K562 (cell line): ENCODE results near the gene SNX18. TPM values are rescaled to one million over a fixed set of nuclear protein-coding genes. Genes with fewer than 3 reads are reported as not detected.
A peak's percentile ranks its signal among the peaks of the same experiment; 100 is the strongest.

Experiments used
- ATAC-seq: fragments of 200-7000 bp; cut with Tn5 transposase; 3 replicates; pipeline ENCODE4 v1.9.1; 2020; ENCODE audit warnings: moderate library complexity
- BruUV-seq: library from RNA; stranded (reverse); fragments of 400-500 nt; replicated peaks from 2 replicates; lab custom pipeline; 2021; lab: Mats Ljungman, UMichigan
- CTCF ChIA-PET: fragments of 300-600 bp; formaldehyde crosslinking; extraction: SDS; loops from one replicate; lab custom pipeline; 2021; ENCODE audit warnings: low intra/inter-chr PET ratio; lab: Yijun Ruan, JAX
- POLR2A ChIA-PET: fragments of 300-600, 350-650 bp; sonication (Branson Sonifier 250); formaldehyde crosslinking; extraction: SDS; loops from one replicate; lab custom pipeline; 2021; ENCODE audit warnings: antibody characterized with exemption, inconsistent platforms; lab: Yijun Ruan, JAX
- DNase-seq, 4 experiments: peaks; one replicate each; pipeline versions ENCODE4 v3.0.0 to v3.0.0-alpha.2; 2011 to 2018; ENCODE audit warnings: low spot score in 3 of 4, mixed read lengths in 3 of 4; ENCODE audit errors: extremely low read depth in 1 of 4
- FAIRE-seq: peaks from 2 replicates; lab custom pipeline; 2011; peaks lifted over from hg19 to GRCh38; lab: Jason Lieb, UNC
- H2AFZ ChIP-seq: 2 replicates; pipeline ENCODE4 v1.6.0; 2011; ENCODE audit warnings: low read depth, low read length, control low read depth, inconsistent platforms
- H3K27ac ChIP-seq: fragments of 200-600 bp; 3 replicates; pipeline ENCODE4 v1.8.0; 2011; ENCODE audit warnings: low read depth, mild to moderate bottlenecking, control low read depth, inconsistent platforms, low read length, moderate library complexity, mixed read lengths; ENCODE audit errors: extremely low read depth
- H3K27me3 ChIP-seq, 2 experiments: fragments of 300-600 bp in 1 of 2; 2 replicates in 1 of 2; 3 replicates in 1 of 2; pipeline versions ENCODE4 v1.6.0 to v1.8.0; 2011; ENCODE audit warnings: inconsistent platforms in 2 of 2, low read length in 2 of 2, mild to moderate bottlenecking in 1 of 2, mixed read lengths in 1 of 2, moderate library complexity in 1 of 2; ENCODE audit not compliant: control insufficient read depth in 2 of 2, insufficient read depth in 2 of 2
- H3K36me3 ChIP-seq: fragments of 300-600 bp; 3 replicates; pipeline ENCODE4 v1.8.0; 2011; ENCODE audit warnings: mild to moderate bottlenecking, low read length, inconsistent platforms; ENCODE audit not compliant: control insufficient read depth, insufficient read depth
- H3K4me1 ChIP-seq, 2 experiments: fragments of 200-600 bp in 1 of 2; replicated peaks in 1 of 2; 2 replicates in 1 of 2; 3 replicates in 1 of 2; pipeline versions ENCODE4 v1.5.1 to v1.8.0; 2011; ENCODE audit warnings: inconsistent platforms in 2 of 2, low read length in 2 of 2, mild to moderate bottlenecking in 1 of 2, mixed read lengths in 1 of 2, moderate library complexity in 1 of 2; ENCODE audit not compliant: control insufficient read depth in 2 of 2, insufficient read depth in 2 of 2
- H3K4me2 ChIP-seq: 2 replicates; pipeline ENCODE4 v1.6.1; 2011; ENCODE audit warnings: low read length, control low read depth, inconsistent platforms, mixed read lengths; ENCODE audit not compliant: insufficient read depth
- H3K4me3 ChIP-seq: fragments of 200-600 bp; sonication (generic), shearing (Covaris generic); 2 replicates; pipeline ENCODE4 v1.5.1; 2016; ENCODE audit warnings: control low read depth, inconsistent platforms
- H3K79me2 ChIP-seq: fragments of 200-600 bp; 3 replicates; pipeline ENCODE4 v1.8.0; 2011; ENCODE audit warnings: low read length, inconsistent platforms; ENCODE audit not compliant: control insufficient read depth, insufficient read depth
- H3K9ac ChIP-seq, 2 experiments: 2 replicates each; pipeline versions ENCODE4 v1.6.0 to v1.6.1; 2011; ENCODE audit warnings: low read depth in 2 of 2, low read length in 2 of 2, control low read depth in 1 of 2, inconsistent platforms in 1 of 2, mild to moderate bottlenecking in 1 of 2, mixed read lengths in 1 of 2; ENCODE audit not compliant: insufficient read depth in 1 of 2
- H3K9me1 ChIP-seq: one replicate; pipeline ENCODE4 v1.6.0; 2011; ENCODE audit warnings: inconsistent platforms, mild to moderate bottlenecking, low read length, moderate library complexity; ENCODE audit not compliant: control insufficient read depth, insufficient read depth
- H3K9me3 ChIP-seq: replicated peaks from 2 replicates; pipeline ENCODE4 v1.5.1; 2011; ENCODE audit warnings: low read depth, low read length, inconsistent platforms; ENCODE audit not compliant: control insufficient read depth, insufficient read depth
- H4K20me1 ChIP-seq: replicated peaks from 2 replicates; pipeline ENCODE4 v1.6.1; 2011; ENCODE audit warnings: low read length, inconsistent platforms, mixed read lengths; ENCODE audit not compliant: control insufficient read depth, insufficient read depth
- CBX2 ChIP-seq: fragments of 200-600 bp; sonication (generic); IDR thresholded peaks from one replicate; pipeline ENCODE4 v1.6.1; 2012; ENCODE audit warnings: mild to moderate bottlenecking, low read length, inconsistent platforms; ENCODE audit not compliant: insufficient read depth, poor library complexity, severe bottlenecking
- HIVEP1 ChIP-seq: fragments of 250-450 bp; sonication (Bioruptor Pico); IDR thresholded peaks from 2 replicates; pipeline ENCODE4 v1.4.0; 2020; ENCODE audit warnings: mild to moderate bottlenecking
- KLF6 ChIP-seq: fragments of 250-450 bp; sonication (Bioruptor Pico); IDR thresholded peaks from 2 replicates; pipeline ENCODE4 v1.4.0; 2020; ENCODE audit warnings: mild to moderate bottlenecking, moderate library complexity, borderline replicate concordance
- MCM7 ChIP-seq, 2 experiments: fragments of 450-650 bp; IDR thresholded peaks; 2 replicates each; pipeline ENCODE4 v1.6.1; 2016 to 2018
- NBN ChIP-seq: fragments of 450-650 bp; IDR thresholded peaks from 2 replicates; pipeline ENCODE4 v1.6.1; 2016; ENCODE audit warnings: low read depth, mild to moderate bottlenecking
- POLR2A ChIP-seq: fragments of 450-650 bp; conservative IDR thresholded peaks from 2 replicates; pipeline ENCODE4 v1.6.1; 2016
- SMAD4 ChIP-seq: fragments of 250-450 bp; sonication (Bioruptor Pico); conservative IDR thresholded peaks from 2 replicates; pipeline ENCODE4 v1.8.0; 2021; ENCODE audit warnings: inconsistent platforms, mild to moderate bottlenecking, moderate library complexity
- ZNF316 ChIP-seq: fragments of 450-650 bp; IDR thresholded peaks from 2 replicates; pipeline ENCODE4 v1.6.1; 2016
- WGBS: fragments of 100-300 bp; shearing (Covaris generic); methylation state at CpG from one replicate; pipeline ENCODE4 v1.1.6; 2016; ENCODE audit warnings: low coverage, mixed read lengths; ENCODE audit not compliant: insufficient coverage; ENCODE audit errors: missing lambda C conversion rate; 5-methylcytosine and 5-hydroxymethylcytosine counted together
- in situ Hi-C: fragments of 300-500 bp; cut with MboI; formaldehyde crosslinking; loops from 4 replicates; pipeline ENCODE4 v1.15.0; 2018; ENCODE audit warnings: inconsistent platforms, mixed read lengths
- intact Hi-C: fragments of 100-400 bp; cut with micrococcal nuclease; formaldehyde crosslinking; loops from 2 replicates; pipeline ENCODE4 v1.14.2; 2022
- polyA plus RNA-seq, 8 experiments: library from polyadenylated mRNA; depleted of rRNA in 4 of 8; stranded (reverse) in 5 of 8; unstranded in 3 of 8; fragments of >200 nt; fragmentation: Nextera tagmentation in 2 of 8; fragmentation: Illumina TruSeq in 1 of 8; extraction: Ambion mirVana in 2 of 8; extraction: Trizol in 1 of 8; gene quantifications; 2 replicates each; pipeline versions ENCODE4 v1.2.1 to v1.2.3, GENCODE V29; 2011 to 2014; ENCODE audit warnings: inconsistent platforms in 1 of 8, missing spikeins in 1 of 8
- total RNA-seq, 7 experiments: library from RNA; depleted of rRNA in 6 of 7; stranded (reverse); fragments of >200 nt in 6 of 7; fragmentation: Illumina TruSeq in 2 of 7; extraction: Trizol in 2 of 7; gene quantifications; 2 replicates each; pipeline versions ENCODE4 v1.2.1 to v1.2.3, GENCODE V29; 2011 to 2021; ENCODE audit warnings: low replicate concordance in 1 of 7
- TF ChIP-seq, protein P1 (sequence below): sonication (generic); formaldehyde crosslinking; IDR thresholded peaks from 2 replicates; pipeline ENCODE4 v1.8.1; 2023; ENCODE audit warnings: mild to moderate bottlenecking, missing genetic modification reagents

The SNX18 gene
- total and polyA plus RNA-seq, 9 of the 15 experiments (the other 6 are each of a cell fraction or from before 2014, with no cell fraction given) = 2.3 to 8.8 (median 6.0) TPM

GRCh38 chr5:54520438-54520846 is 2.9 kb downstream of the SNX18 start:
- peaks cover 7% of the 10 kb centered on the region for H4K20me1 ChIP-seq
- TSS peak; percentile 12 for BruUV-seq
- ATAC-seq (no peak), DNase-seq (peak in 2 of 4 experiments; percentile 22 to 24), FAIRE-seq (peak; percentile 48)
- H2AFZ ChIP-seq = no peak overlapping the region
- ChIA-PET POLR2A (no interaction called here), CTCF (no interaction called here)
- H3K79me2 ChIP-seq = peaks cover 32% of the 10 kb centered on the region
- H3K4me2 ChIP-seq = peak overlapping the region; percentile 76
- 17% methylated on average over 7 of the region's 7 CpGs for WGBS
- H3K9me3 ChIP-seq = no peaks in the 10 kb centered on the region
- intact Hi-C loops = no loop called here
- in situ Hi-C loops = no loop called here
- H3K4me1 ChIP-seq = peaks cover 8 to 26% of the 10 kb centered on the region in 2 experiments; a peak in 4 of 5 replicates
- peak overlapping the region; percentile 29 for H3K4me3 ChIP-seq
- no peak overlapping the region; the same call in 2 of the 3 replicates for H3K27ac ChIP-seq
- no peaks in the 10 kb centered on the region for H3K9me1 ChIP-seq
- H3K36me3 ChIP-seq = peaks cover 8% of the 10 kb centered on the region; the same call in 1 of the 3 replicates
- H3K9ac ChIP-seq = peak overlapping the region; percentile 27 to 76; a peak in 2 of 4 replicates
- no peaks in the 10 kb centered on the region for H3K27me3 ChIP-seq
- TF ChIP-seq KLF6 (CRISPR knock-in tag) = no peak
- TF ChIP-seq NBN = no peak
- no peak for TF ChIP-seq CBX2
- no peak for TF ChIP-seq POLR2A
- TF ChIP-seq SMAD4 (CRISPR knock-in tag) = 0 out of 2 replicates have a peak, but pooled peaks have one; percentile 23

DNA sequence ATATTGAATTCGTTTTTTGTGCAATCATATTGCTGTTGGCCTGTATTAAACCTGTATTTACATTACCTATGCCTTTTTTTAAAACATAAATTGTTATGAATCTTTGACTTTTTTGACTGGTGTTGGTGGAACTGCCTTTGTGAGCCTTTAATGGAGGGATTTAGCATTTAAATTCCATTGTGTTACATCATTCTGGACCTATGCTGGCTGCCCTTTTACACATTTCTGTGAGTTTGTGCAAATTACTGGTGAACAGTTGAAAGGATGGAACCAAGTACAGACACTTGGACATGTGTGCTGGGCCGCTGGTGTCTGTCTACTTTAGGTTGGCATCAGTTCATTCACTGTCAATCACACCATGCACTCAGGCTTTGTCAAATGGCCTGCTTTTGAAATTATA is 3.4 kb downstream of the SNX18 start:
- 76% methylated on average over 2 of the region's 2 CpGs for WGBS
- Histone ChIP-seq H3K79me2 (peaks cover 32% of the 10 kb centered on the region), H3K4me1 (peaks cover 8 to 26% of the 10 kb centered on the region in 2 experiments; a peak in 4 of 5 replicates), H3K4me2 (peak overlapping the region; percentile 76), H3K9me3 (no peaks in the 10 kb centered on the region), H3K36me3 (peaks cover 8% of the 10 kb centered on the region; the same call in 1 of the 3 replicates), H3K27me3 (no peaks in the 10 kb centered on the region), H3K4me3 (peak overlapping the region; percentile 29), H3K9ac (0 out of 4 replicates have a peak overlapping the region, but pooled peaks of 1 of the 2 experiments have one; percentile 27), H3K27ac (no peak overlapping the region), H4K20me1 (peaks cover 7% of the 10 kb centered on the region), H3K9me1 (no peaks in the 10 kb centered on the region), H2AFZ (no peak overlapping the region)
- BruUV-seq = no TSS peak
- ATAC-seq (no peak), FAIRE-seq (no peak), DNase-seq (no peak)
- ChIA-PET POLR2A (no interaction called here), CTCF (no interaction called here)
- TF ChIP-seq HIVEP1 (no peak), MCM7 (IDR thresholded peaks at IDR 0.05) (no peak), ZNF316 (no peak)
- TF ChIP-seq, protein P1, sequence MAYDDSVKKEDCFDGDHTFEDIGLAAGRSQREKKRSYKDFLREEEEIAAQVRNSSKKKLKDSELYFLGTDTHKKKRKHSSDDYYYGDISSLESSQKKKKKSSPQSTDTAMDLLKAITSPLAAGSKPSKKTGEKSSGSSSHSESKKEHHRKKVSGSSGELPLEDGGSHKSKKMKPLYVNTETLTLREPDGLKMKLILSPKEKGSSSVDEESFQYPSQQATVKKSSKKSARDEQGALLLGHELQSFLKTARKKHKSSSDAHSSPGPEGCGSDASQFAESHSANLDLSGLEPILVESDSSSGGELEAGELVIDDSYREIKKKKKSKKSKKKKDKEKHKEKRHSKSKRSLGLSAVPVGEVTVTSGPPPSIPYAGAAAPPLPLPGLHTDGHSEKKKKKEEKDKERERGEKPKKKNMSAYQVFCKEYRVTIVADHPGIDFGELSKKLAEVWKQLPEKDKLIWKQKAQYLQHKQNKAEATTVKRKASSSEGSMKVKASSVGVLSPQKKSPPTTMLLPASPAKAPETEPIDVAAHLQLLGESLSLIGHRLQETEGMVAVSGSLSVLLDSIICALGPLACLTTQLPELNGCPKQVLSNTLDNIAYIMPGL = no peak
- in situ Hi-C loops (no loop called here), intact Hi-C loops (no loop called here)
